ENCODE results near the gene GOT1. TPM values are rescaled to one million over a fixed set of nuclear protein-coding genes. Genes with fewer than 3 reads are reported as not detected.
A peak's percentile ranks its signal among the peaks of the same experiment; 100 is the strongest.

GOT1 gene
- total and polyA plus RNA-seq, 10 donors, result 9.9 to 23.1 (median 15.5) TPM

DNA sequence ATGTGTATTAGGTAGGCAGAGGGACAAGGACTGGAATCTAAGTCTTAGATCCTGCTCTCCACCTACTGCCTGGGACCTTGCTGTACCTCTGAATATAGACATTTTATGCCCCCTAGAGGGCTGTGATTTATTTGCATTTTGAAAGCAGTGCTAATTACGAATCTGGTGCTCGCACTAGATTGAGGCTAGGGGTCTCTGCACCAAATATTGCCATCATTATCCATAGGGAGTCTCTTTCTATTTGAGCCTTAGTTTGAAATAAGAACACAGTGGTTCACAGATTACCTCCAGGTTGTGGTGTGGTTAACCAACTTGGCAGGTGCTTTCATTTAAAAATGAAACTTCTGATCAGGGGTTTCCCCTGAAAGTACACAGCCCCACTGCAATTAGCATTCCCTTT, 59.4 kb downstream of the GOT1 start:
- H3K9me3 ChIP-seq, result no peaks in the 10 kb centered on the region
- intact Hi-C loops (cut with DNase I; ENCODE audit: low total_unique reads), result no loop called here
- no peaks in the 10 kb centered on the region for H3K36me3 ChIP-seq
- peak overlapping the region in 1 of 8 donors; percentile 3 for H3K4me3 ChIP-seq
- WGBS, 5 donors, result 27 to 45% (median 40%) methylated on average over 2 of the region's 2 CpGs
- no peak overlapping the region for H3K27ac ChIP-seq
- TF ChIP-seq POLR2AphosphoS5 (IDR thresholded peaks at IDR 0.05) (no peak), POLR2A (IDR thresholded peaks at IDR 0.05) (no peak)
- TF ChIP-seq, protein P1, sequence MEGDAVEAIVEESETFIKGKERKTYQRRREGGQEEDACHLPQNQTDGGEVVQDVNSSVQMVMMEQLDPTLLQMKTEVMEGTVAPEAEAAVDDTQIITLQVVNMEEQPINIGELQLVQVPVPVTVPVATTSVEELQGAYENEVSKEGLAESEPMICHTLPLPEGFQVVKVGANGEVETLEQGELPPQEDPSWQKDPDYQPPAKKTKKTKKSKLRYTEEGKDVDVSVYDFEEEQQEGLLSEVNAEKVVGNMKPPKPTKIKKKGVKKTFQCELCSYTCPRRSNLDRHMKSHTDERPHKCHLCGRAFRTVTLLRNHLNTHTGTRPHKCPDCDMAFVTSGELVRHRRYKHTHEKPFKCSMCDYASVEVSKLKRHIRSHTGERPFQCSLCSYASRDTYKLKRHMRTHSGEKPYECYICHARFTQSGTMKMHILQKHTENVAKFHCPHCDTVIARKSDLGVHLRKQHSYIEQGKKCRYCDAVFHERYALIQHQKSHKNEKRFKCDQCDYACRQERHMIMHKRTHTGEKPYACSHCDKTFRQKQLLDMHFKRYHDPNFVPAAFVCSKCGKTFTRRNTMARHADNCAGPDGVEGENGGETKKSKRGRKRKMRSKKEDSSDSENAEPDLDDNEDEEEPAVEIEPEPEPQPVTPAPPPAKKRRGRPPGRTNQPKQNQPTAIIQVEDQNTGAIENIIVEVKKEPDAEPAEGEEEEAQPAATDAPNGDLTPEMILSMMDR (IDR thresholded peaks at IDR 0.05 in 8 of 11, conservative IDR thresholded peaks at IDR 0.05 in 3 of 11), result peak in 1 of 11 experiments; percentile 16
- no peak for DNase-seq
- H3K4me1 ChIP-seq, result peaks cover 0 to 9% (median 2%) of the 10 kb centered on the region in 6 donors
- H3K27me3 ChIP-seq (replicated peaks in 1 of 7), result peaks cover 0 to 23% (median 0%) of the 10 kb centered on the region in 7 donors

DNA sequence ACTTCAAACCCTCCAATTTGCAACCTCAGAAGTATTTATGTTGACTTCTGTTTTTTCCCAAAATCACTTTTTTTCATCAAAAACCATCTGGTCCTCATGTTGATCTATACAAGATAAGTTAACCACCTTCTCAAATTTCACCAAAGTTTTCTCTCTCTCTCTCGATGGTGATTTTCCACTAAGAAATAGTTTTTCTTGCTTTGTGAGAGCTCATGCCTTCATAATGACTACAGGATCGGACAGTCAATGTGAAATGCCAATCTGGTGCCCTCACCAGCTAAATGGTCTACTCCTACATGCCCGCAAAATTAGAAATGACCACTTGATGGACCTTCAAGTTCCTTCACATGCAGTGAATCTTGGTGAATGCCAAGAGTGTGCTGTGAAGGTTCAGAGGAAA, 60.9 kb downstream of the GOT1 start:
- Histone ChIP-seq H3K4me1 (peaks cover 0 to 9% (median 2%) of the 10 kb centered on the region in 6 donors), H3K9me3 (no peaks in the 10 kb centered on the region), H3K4me3 (no peak overlapping the region), H3K27me3 (replicated peaks in 1 of 7) (peaks cover 0 to 23% (median 0%) of the 10 kb centered on the region in 7 donors), H3K27ac (no peak overlapping the region), H3K36me3 (no peaks in the 10 kb centered on the region)
- DNase-seq, result no peak
- TF ChIP-seq, protein P1 (IDR thresholded peaks at IDR 0.05 in 8 of 11, conservative IDR thresholded peaks at IDR 0.05 in 3 of 11), result no peak
- TF ChIP-seq POLR2AphosphoS5 (IDR thresholded peaks at IDR 0.05) (no peak), POLR2A (IDR thresholded peaks at IDR 0.05) (no peak)
- WGBS, 5 donors, result 81 to 87% (median 84%) methylated on average over 3 of the region's 3 CpGs
- intact Hi-C loops (cut with DNase I; ENCODE audit: low total_unique reads), result no loop called here

DNA sequence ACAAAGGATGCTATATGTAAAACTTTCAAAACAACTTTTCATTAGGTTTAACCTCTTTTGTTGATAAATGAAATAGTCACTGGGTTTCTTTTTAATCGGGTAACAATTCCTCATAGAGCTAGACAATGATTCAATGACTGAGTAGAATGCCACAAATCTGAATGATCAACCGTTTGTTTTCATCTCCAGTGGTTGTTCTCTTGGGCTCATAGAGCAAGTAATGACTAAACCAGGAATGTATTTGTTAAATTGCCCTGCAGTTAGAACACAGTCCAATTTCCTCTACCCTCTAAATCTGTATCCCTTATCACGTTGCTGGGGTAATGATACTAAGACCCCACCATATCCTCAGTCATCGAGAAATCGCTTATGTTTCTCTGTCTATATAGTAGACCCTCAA, 61.3 kb downstream of the GOT1 start:
- 85 to 94% (median 87%) methylated on average over 5 of the region's 5 CpGs for WGBS, 5 donors
- peaks cover 0 to 23% (median 0%) of the 10 kb centered on the region in 7 donors for H3K27me3 ChIP-seq (replicated peaks in 1 of 7)
- no peak overlapping the region for H3K4me3 ChIP-seq
- H3K9me3 ChIP-seq, result no peaks in the 10 kb centered on the region
- no peak for TF ChIP-seq POLR2A (IDR thresholded peaks at IDR 0.05)
- TF ChIP-seq, protein P1 (IDR thresholded peaks at IDR 0.05 in 8 of 11, conservative IDR thresholded peaks at IDR 0.05 in 3 of 11), result no peak
- TF ChIP-seq POLR2AphosphoS5 (IDR thresholded peaks at IDR 0.05), result no peak
- H3K36me3 ChIP-seq, result no peaks in the 10 kb centered on the region
- peaks cover 0 to 9% (median 2%) of the 10 kb centered on the region in 6 donors for H3K4me1 ChIP-seq
- intact Hi-C loops (cut with DNase I; ENCODE audit: low total_unique reads), result no loop called here
- no peak for DNase-seq
- no peak overlapping the region for H3K27ac ChIP-seq

DNA sequence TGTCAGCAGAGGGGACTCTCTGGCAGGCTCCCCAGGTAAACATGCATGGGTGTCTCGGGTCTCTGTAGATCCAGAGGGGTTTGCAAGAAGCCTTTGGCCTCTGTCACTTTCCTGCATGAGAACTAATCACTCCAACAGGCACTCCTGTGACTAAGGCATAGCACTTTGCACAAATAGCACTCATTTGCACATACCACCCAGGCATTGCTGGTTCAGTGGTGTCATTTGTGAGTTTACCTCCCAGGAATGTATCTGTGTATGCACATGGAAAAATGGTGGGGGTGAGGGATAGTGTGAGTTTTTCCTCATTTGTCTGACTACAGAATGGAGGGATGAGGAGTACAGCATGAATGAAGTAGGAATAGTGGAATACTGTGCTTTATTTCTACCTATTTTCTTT, 61.8 kb downstream of the GOT1 start:
- H3K4me3 ChIP-seq, result no peak overlapping the region
- DNase-seq, result no peak
- TF ChIP-seq POLR2AphosphoS5 (IDR thresholded peaks at IDR 0.05), result no peak
- TF ChIP-seq POLR2A (IDR thresholded peaks at IDR 0.05), result no peak
- TF ChIP-seq, protein P1 (IDR thresholded peaks at IDR 0.05 in 8 of 11, conservative IDR thresholded peaks at IDR 0.05 in 3 of 11), result no peak
- WGBS, 5 donors, result 48 to 81% (median 67%) methylated on average over 1 of the region's 1 CpG
- H3K27me3 ChIP-seq (replicated peaks in 1 of 7), result peaks cover 0 to 23% (median 0%) of the 10 kb centered on the region in 7 donors
- peaks cover 0 to 9% (median 2%) of the 10 kb centered on the region in 6 donors for H3K4me1 ChIP-seq
- no peaks in the 10 kb centered on the region for H3K36me3 ChIP-seq
- intact Hi-C loops (cut with DNase I; ENCODE audit: low total_unique reads), result no loop called here
- no peak overlapping the region for H3K27ac ChIP-seq
- no peaks in the 10 kb centered on the region for H3K9me3 ChIP-seq
